ENCODE data around the gene GDF10.

- TF ChIP-seq CTCF (IDR thresholded peaks at IDR 0.05) (no peak), EP300 (IDR thresholded peaks at IDR 0.05) (no peak), POLR2AphosphoS5 (IDR thresholded peaks at IDR 0.05) (no peak), POLR2A (IDR thresholded peaks at IDR 0.05) (no peak)
These were observed 25.6 kb downstream of the GDF10 start for GRCh38 chr10:47325303-47326291.
